GM19023 (cell line): ENCODE measurements around the gene CXCL10.
"Not testable (repeated sequence)": the region's sequence is repeated elsewhere in the genome, so short reads cannot be mapped to it uniquely, and the experiment has no call there.

Experiments
- ATAC-seq: cut with Tn5 transposase; IDR thresholded peaks from one replicate; pipeline ENCODE4 v1.9.1; 2021; ENCODE audit warnings: mild to moderate bottlenecking, moderate library complexity; ENCODE audit not compliant: unreplicated experiment

The CXCL10 gene

DNA sequence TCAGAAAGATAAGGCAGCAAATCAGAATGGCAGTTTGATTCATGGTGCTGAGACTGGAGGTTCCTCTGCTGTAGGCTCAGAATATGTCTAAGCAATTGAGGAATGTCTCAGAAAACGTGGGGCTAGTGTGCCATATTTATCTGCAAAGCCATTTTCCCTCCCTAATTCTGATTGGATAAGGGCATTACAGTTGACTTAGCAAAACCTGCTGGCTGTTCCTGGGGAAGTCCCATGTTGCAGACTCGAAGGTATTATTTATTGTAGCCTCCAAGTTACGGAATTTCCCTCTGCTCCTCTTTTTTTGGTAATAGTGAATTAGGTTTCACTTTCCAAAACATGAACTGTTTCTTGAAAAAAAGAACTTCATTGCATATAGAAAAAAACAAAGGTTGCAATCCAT is at the start of gene CXCL10:
Gene CXCL10 (minus strand): TSS at position 109 of the 400 bp plus-strand sequence. CDS start 66 bp downstream, at position 43.
- no peak for ATAC-seq

DNA sequence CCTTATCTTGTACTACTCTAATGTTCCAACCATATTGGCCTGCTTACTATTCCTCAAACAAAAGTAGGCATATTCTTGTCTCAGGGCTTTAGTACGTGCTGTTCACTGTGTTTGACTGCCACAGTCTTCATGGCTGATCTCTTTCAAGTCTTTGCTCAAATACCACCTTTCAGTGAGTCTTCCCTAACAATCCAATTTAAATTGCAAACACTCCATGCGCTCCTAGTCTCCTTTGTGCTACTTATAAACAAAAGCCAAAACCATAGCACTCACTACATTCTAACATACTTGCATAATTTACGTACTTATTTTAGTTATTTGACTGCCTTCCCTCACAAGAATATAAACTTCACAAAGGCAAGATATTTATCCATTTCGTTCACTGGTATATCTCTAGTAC is 49.5 kb upstream of the CXCL10 start:
- ATAC-seq: no peak

DNA sequence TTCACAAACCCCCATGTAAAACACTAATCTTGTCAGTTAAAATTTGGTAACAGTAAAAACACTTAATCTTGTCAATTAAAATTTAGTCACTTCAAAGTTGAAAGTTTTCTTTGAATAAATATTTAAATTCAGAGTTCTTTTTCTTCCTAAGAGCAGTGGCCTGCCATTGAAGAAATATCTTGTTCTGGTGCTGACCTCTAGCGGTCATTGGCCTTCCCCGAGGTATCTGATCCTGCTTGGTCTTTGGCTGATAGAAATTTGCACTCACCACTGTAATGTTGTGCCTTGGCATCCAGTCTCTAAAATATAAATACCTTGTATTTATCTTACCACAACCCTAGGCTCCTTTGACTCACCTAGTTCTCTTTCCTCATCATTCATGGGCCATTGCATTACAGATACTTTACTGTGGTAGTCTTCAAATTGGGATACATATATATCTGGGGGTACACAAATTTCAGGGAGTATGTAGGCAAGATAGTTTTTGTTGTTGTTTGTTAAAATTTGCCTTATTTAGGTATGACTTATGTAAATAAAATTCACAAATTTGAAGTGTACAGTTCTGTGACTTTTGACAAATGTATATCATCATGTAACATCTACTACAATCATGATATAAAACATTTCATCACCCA is 44.5 kb upstream of the CXCL10 start:
- ATAC-seq: no peak

DNA sequence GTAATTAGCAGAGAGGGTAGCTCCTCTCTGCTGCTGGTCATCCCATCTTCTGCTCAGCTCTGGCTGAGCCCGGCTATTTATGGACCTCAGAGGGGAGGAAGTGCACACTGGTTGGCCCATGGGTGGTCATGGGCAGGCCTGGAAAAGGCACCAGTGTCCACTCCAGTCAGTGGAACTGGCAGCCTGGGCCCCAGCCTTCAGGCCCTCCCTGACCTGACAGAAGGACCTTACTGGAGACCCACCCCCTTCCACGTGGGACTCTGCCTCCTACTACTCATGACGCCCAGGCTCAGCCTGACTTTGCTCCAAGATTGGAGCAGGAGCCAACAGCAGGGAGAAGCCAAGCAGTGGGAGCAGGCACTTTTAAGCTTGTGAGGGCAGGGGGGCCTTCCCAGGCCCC is 43.2 kb upstream of the CXCL10 start:
- no peak for ATAC-seq

DNA sequence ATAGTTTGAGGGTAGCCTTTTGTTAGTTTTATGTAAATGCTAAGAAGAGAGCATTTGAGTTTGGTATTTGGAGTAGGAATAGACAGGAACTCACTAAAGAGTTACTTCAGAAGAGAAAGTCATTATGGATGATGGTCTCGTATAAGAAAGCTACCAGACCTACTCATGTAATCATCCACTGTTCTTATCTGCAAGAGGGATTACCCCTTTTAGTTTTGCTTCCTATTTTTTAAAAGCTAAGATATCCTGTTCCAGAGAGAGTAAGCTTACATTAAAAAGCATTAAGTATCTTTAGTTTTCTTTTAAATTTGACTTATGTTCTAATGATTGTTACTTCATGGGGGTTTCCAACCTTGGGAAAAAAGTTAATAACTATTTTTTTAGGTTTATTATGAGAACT is 38.7 kb upstream of the CXCL10 start:
- peak; percentile 67 for ATAC-seq

DNA sequence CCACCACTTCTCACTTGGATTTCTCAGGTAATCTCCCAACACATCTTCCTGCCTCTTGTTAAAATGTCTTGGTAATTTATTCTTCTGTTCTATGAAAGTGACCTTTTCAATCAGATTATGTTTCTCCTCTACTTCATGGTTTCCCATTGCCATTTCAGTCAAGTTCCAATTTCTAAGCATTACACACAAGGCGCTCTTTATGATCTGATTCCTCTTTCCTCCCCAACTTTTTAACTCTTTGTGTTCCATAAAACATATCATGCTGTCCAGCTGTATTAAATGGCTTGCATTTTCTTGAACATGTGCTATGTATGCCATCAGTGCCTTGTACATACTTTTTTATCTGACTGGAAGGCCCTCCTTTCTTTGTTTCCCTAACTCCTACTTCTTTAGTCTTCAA is 38.1 kb upstream of the CXCL10 start:
- ATAC-seq: no peak

DNA sequence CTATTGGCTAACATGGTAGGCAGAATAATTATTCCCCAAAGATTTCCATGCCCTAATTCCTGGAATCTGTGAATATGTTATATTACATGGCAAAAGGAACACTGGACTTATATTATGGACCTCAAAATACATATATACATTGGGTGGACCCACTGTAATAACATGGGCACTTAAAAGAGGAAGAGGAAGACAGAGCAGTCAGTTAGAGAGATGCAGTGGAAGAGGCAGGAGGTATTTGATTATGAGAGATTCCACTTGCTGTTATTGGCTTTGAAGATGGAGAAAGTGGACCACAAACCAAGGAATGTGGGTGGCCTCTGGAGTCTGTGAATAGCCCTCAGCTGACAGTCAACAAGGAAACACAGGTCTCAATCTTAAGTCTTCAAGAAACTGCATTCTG is 37.2 kb upstream of the CXCL10 start:
- ATAC-seq: no peak

DNA sequence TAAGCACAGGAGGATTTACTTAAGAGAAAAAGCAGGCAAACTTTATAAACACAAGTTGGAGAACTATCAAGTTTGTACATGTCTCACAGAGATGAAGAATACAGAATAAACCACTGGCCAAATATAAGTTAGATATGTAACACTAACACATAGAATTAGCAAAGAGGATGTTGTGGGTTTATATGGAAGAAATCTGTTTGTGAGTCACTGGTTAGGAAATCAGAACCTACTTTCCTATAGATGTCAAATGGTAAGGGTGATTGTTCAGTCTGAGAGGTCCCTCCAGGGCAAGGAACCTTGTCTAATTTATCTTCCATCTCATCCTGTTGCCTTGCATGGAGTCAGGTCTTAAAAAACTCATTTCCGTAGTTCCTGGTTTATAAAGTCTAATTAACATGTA is 36.5 kb upstream of the CXCL10 start:
- no peak for ATAC-seq

DNA sequence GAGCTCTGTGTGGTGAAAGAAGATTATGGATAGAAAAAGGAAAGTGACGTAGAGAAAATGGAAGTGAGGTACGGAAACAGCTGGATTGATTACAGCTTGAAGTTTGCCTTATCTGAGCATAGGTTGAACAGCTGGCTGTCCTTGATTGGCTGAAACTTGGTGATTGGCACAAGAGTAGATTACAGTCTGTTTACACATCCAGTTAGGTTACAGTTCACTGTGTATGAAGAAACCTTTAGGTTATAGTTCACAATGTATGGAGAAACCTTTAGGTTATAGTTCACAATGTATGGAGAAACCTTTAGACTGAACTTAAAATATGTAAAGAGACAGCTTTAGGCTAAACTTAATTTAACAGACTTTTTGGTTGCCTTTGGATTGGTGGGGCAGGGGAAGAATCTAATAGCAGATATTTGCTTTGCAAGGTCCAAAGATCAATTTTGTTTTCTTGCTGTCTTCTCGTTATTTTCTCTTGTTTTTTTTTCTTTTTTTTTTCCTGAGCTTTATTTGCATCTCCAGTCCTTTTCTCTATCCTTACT is 35.7 kb upstream of the CXCL10 start:
- no peak for ATAC-seq

DNA sequence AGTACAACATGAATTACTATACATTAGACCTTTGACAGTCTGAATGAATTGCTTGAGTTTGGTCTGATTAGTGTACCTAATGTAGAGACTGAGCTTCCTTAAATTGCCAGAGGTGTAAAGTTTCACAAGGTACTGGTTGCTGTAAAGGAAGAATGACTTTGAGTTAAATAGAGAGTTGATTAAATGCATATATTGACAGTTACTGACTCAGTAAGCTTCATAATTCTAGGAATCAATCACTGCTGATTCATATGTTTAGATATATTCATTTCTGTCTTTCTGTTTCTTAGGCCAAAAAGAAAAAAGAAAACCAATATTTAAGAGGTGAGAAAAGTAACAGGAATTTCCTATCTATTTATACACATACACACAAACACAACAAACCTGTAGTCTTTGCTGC is 35.0 kb upstream of the CXCL10 start:
- no peak for ATAC-seq

DNA sequence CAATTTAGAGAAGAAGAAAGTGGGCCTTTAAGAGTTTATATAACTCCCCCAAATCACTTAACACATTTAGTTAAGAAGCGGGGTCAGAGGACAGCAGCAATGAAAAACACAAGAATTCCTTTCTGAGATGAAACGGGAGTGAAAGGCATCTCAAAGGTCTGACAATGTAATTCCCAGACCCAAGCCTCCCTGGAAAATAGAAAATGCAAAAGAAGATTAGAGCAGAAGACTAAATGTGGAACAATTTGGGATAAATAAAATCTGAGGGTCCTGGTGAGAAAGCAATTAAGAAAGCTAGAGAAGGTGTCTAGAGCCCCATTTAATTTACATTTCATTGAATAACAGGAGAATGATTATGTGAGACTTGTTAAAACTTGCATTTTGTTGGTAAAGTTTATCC is 32.1 kb upstream of the CXCL10 start:
- no peak for ATAC-seq

DNA sequence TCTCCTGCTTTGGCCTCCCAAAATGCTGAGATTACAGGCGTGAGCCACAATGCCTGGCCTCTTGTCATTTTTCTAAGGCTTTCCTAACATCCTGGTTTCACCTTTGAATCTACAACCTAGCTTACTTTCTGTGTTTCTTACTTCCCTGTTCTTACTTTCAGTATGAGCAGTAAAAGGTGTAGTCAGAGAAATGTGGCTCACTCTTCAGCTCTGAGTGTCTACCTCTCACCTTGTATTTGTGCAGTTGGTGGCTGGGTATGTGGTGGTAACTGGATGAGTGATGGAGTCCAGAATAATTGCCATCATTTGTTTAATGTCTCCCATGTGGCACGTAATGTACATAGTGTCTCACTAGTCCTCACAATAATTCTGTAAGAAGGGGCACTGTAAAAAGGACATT is 31.7 kb upstream of the CXCL10 start:
- ATAC-seq: peak; percentile 91

DNA sequence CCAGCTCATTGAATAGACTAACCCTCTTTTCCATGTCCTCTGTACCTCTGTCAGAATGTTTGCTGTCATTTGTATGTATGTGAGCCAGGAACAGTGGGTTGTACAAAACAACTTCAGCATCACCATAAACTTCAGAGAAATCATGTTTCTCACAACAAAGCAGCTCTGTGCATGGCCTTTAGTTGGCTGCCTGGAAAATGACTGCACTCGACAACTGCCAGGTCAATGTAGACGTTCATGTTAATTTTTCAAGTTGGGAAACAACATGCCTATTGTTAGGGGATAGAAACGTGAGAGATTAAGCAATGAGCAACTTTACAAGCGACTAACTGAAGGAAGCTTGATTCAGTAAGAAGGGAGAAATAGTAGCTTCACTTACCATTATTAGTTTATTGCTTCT is 30.4 kb upstream of the CXCL10 start:
- no peak for ATAC-seq

DNA sequence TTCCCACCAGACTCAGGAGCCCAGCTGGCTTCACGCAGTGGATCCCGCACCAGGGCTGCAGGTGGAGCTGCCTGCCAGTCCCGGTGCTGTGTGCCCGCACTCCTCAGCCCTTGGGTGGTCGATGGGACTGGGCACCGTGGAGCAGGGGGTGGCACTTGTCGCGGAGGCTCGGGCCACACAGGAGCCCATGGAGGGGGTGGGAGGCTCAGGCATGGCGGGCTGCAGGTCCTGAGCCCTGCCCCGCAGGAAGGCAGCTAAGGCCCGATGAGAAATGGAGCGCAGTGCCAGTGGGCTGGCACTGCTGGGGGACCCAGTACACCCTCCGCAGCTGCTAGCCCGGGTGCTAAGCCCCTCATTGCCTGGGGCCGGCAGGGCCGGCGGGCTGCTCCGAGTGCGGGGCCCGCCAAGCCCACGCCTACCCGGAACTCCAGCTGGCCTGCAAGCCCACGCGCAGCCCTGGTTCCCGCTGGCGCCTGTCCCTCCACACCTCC is 27.3 kb upstream of the CXCL10 start:
- not testable (repeated sequence) for ATAC-seq

DNA sequence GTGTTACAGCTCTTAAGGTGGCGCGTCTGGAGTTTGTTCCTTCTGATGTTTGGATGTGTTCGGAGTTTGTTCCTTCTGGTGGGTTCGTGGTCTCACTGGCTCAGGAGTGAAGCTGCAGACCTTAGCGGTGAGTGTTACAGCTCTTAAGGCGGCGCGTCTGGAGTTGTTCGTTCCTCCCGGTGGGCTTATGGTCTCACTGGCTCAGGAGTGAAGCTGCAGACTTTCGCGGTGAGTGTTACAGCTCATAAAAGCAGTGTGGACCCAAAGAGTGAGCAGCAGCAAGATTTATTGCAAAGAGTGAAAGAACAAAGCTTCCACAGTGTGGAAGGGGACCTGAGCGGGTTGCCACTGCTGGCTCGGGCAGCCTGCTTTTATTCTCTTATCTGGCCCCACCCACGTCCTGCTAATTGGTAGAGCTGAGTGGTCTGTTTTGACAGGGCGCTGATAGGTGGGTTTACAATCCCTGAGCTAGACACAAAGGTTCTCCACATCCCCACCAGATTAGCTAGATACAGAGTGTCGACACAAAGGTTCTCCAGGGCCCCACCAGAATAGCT is 26.6 kb upstream of the CXCL10 start:
- ATAC-seq: not testable (repeated sequence)

DNA sequence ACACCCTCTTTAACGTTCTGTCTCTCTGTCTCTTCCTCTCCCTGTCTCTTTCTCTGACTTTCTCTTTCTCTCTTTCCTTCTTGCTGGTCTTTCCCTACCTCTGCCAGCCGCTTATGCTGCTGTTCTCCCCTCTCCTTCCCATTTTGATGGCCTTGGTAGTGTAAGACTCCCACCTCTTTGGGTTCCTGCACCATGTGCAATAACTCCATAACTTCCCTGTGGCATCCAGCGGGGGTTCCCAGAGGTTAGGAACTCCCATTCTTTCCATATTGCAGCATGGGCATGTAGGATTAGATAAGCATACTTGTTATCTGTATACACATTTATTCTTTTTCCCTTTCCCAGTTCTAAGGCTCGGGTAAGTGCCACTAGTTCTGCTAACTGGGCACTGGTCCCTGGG is 21.4 kb upstream of the CXCL10 start:
- ATAC-seq: not testable (repeated sequence)

DNA sequence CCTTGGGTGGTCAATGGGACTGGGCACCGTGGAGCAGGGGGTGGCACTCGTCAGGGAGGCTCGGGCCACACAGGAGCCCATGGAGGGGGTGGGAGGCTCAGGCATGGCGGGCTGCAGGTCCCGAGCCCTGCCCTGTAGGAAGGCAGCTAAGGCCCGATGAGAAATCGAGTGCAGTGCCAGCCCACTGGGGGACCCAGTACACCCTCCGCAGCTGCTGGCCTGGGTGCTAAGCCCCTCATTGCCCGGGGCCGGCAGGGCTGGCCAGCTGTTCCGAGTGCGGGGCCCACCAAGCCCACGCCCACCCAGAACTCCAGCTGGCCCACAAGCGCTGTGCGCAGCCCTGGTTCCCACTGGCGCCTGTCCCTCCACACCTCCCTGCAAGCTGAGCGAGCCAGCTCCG is 20.0 kb upstream of the CXCL10 start:
- not testable (repeated sequence) for ATAC-seq

DNA sequence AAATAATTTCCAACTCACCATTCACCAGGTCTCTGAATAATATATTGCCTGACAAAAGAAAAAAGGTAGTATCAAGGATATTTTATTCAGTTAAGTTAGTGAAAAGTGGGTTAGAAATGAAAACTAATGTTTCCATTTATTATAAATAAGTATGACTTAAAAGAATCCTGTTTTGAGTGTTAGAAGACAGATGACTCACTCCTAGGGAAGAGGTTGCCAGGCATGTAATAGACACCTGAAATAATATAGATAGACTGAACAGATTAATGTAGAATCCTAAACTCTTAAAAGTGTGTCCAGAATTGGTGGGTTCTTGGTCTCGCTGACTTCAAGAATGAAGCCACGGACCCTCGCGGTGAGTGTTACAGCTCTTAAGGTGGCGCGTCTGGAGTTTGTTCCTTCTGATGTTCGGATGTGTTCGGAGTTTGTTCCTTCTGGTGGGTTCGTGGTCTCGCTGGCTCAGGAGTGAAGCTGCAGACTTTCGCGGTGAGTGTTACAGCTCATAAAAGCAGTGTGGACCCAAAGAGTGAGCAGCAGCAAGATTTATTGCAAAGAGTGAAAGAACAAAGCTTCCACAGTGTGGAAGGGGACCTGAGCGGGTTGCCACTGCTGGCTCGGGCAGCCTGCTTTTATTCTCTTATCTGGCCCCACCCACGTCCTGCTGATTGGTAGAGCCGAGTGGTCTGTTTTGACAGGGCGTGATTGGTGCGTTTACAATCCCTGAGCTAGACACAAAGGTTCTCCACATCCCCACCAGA is 19.1 kb upstream of the CXCL10 start:
- ATAC-seq: not testable (repeated sequence)

DNA sequence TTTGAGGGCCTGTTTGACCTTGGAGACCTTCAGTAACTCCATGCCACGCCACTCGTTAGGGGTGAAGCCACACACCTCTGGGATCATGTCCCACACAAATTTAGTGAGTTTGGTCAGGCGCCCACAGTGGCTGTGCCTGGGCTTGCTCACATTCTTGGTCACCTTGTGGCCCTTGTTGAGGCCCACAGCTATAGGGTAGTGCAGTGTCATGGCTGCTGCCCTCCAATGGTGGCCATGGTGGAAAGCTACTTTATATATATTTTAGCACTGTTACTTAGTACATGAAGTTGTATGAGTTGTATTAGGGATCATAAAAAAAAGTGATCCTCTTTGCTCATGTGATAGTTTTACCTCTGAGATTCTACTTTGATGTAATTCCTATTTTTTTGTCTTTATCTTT is 13.6 kb upstream of the CXCL10 start:
- ATAC-seq: no peak

DNA sequence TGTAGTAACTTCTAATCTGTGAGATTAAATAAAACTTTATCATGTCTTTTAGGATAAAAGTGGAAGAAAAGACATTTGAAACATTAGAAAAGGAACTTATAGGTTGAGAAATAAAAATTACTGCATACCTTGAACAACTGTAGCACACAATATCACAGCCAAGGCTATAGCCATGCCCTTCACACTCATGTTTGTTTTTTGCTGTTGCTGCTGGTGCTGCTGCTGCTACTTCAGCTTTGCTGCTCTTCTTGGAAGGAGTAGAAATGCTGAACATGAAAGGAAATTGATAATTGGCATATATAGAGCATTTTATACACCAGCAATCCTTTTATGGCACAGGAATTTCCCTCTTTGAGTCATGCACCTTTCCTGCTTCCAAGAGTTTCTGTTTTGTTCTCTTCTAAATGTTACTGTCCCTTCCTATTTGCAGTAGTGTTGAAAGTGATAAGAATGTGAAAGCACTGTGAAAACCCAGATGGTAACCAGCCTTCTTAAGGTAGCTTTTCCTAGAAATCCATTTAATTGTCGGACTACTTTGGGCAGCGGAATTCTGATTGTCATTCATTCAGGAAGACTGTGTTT is 12.6 kb upstream of the CXCL10 start, which contains the start of gene CXCL11:
Gene CXCL11 (minus strand): TSS at position 272 of the 582 bp plus-strand sequence. CDS start 83 bp downstream, at position 189.
- no peak for ATAC-seq

DNA sequence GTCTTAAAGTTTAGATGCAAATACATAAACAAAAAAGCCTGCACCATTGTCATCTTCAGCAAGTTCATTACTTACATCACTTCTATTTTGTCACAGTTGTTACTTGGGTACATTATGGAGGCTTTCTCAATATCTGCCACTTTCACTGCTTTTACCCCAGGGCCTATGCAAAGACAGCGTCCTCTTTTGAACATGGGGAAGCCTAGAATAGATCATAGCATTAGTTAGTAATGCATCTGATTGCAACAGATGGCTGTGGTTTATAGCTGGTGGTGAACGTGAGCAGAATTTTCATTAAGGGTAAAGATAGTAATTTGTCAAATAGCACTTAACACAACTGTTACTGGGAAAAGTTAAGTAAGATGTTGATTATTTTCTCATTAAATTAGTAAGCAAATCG is 11.8 kb upstream of the CXCL10 start:
- no peak for ATAC-seq
